Measurements from ENCODE around the gene ZBTB21. TPM values are rescaled to one million over a fixed set of nuclear protein-coding genes. Genes with fewer than 3 reads are reported as not detected.
A peak's percentile ranks its signal among the peaks of the same experiment; 100 is the strongest.

ZBTB21 gene
- total RNA-seq: 6.6 and 12.5 TPM in 2 replicates

GRCh38 chr21:42009831-42010506 is at the start of gene ZBTB21:
ZBTB21 (minus strand) TSS chr21:42010360; CDS start chr21:41994095, 16,265 bp downstream.
- TF ChIP-seq CTCF (IDR thresholded peaks at IDR 0.05; ENCODE audit: insufficient read depth, low read length, severe bottlenecking): no peak
- DNase-seq (ENCODE audit: low read depth) (peak; percentile 93), FAIRE-seq (peak; percentile 50)
- Histone ChIP-seq H3K4me3 (ENCODE audit: low read depth, low read length) (peak within 1 kb of the TSS; percentile 51), H3K27me3 (ENCODE audit: control insufficient read depth, insufficient read depth, low read length) (no peaks in the 10 kb centered on the region), H3K36me3 (ENCODE audit: control insufficient read depth, insufficient read depth, low read length) (peaks cover 1% of the 10 kb centered on the region)

- peaks cover 26% of the 10 kb centered on the region for H3K27me3 ChIP-seq (ENCODE audit: control insufficient read depth, insufficient read depth, low read length)
- no peak overlapping the region for H3K4me3 ChIP-seq (ENCODE audit: low read depth, low read length)
- FAIRE-seq: no peak
- TF ChIP-seq CTCF (IDR thresholded peaks at IDR 0.05; ENCODE audit: insufficient read depth, low read length, severe bottlenecking): no peak
- no peak for DNase-seq (ENCODE audit: low read depth)
- no peaks in the 10 kb centered on the region for H3K36me3 ChIP-seq (ENCODE audit: control insufficient read depth, insufficient read depth, low read length)
Observed at GRCh38 chr21:42059721-42060120, 49.6 kb upstream of the ZBTB21 start.

GRCh38 chr21:42059141-42059540 is 49.0 kb upstream of the ZBTB21 start:
- Histone ChIP-seq H3K27me3 (ENCODE audit: control insufficient read depth, insufficient read depth, low read length) (peaks cover 27% of the 10 kb centered on the region), H3K4me3 (ENCODE audit: low read depth, low read length) (no peak overlapping the region), H3K36me3 (ENCODE audit: control insufficient read depth, insufficient read depth, low read length) (no peaks in the 10 kb centered on the region)
- no peak for TF ChIP-seq CTCF (IDR thresholded peaks at IDR 0.05; ENCODE audit: insufficient read depth, low read length, severe bottlenecking)
- FAIRE-seq: no peak
- no peak for DNase-seq (ENCODE audit: low read depth)

DNA sequence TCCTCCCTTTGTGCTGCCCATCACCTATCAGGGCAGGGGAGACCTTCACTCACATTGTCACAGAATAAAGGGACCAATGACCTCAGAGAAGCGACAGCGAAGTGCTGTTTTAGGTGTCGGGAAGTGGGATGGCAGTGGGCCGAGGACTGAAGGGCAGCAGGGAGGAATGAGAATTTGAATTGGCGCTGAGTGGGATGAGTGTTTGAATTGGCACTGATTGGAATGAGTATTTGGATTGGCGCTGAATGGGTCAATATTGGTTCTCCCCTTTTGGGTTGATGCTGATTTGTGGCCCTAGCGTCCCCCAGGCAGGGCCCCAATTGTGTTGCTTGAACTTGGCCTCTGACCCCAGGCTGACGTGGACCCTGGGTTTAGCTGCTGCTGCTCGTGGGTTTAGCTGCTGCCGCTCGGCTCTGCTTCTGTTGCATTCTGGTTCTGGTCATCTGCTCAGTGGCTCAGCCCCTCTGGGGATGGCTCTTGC is 48.5 kb upstream of the ZBTB21 start:
- DNase-seq (ENCODE audit: low read depth) (no peak), FAIRE-seq (no peak)
- H3K36me3 ChIP-seq (ENCODE audit: control insufficient read depth, insufficient read depth, low read length): no peaks in the 10 kb centered on the region

DNA sequence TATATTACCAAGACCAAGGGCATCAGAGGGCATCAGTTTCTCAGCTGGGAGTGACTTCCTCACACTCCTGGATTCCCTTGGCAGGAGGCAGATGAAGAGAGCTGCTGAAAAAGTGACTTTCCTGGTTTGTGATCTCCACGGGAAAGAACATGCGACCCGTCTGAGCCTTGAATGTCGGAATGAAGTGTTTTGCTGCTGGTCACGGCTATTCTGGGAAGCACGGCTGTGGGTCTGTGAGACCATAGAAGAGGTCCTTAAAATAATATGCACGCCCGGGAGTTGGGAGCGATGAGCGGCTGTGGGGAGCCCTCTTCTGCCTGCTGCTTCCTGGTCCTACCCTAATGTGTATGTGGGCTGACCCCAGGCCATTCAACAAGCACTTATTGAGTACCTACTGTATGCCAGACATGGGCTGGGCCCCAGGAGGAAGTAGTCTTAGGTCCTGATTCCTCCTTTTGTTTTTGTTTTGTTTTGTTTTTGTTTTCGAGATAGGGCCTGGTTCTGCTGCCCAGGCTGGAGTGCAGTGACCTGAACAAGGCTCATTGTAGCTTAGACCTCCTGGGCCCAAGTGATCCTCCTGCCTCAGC is 47.8 kb upstream of the ZBTB21 start:
- Histone ChIP-seq H3K4me3 (ENCODE audit: low read depth, low read length) (no peak overlapping the region), H3K27me3 (ENCODE audit: control insufficient read depth, insufficient read depth, low read length) (peaks cover 28% of the 10 kb centered on the region), H3K36me3 (ENCODE audit: control insufficient read depth, insufficient read depth, low read length) (no peaks in the 10 kb centered on the region)
- DNase-seq (ENCODE audit: low read depth): no peak
- no peak for TF ChIP-seq CTCF (IDR thresholded peaks at IDR 0.05; ENCODE audit: insufficient read depth, low read length, severe bottlenecking)
- no peak for FAIRE-seq

More for the DNA sequence above, 48.5 kb upstream of the ZBTB21 start:
- peaks cover 30% of the 10 kb centered on the region for H3K27me3 ChIP-seq (ENCODE audit: control insufficient read depth, insufficient read depth, low read length)
- no peak overlapping the region for H3K4me3 ChIP-seq (ENCODE audit: low read depth, low read length)
- TF ChIP-seq CTCF (IDR thresholded peaks at IDR 0.05; ENCODE audit: insufficient read depth, low read length, severe bottlenecking): no peak

All from bronchial epithelial cell (primary cell).